Peyer's patch (tissue), 4 donors: Measurements from ENCODE around the gene DDX50. TPM values are rescaled to one million over a fixed set of nuclear protein-coding genes. Genes with fewer than 3 reads are reported as not detected.
"Not testable (repeated sequence)": the region's sequence is repeated elsewhere in the genome, so short reads cannot be mapped to it uniquely, and the experiment has no call there.

Experiments
- DNase-seq, 3 donors: peaks; one replicate each; pipeline ENCODE4 v3.0.0-alpha.2; 2017 to 2019
- H3K27ac ChIP-seq, 4 donors: fragments of 200-600 bp; sonication (generic); one replicate each; pipeline ENCODE4 v1.5.1; 2016 to 2019
- H3K27me3 ChIP-seq, 2 donors: fragments of 200-600 bp; sonication (generic); one replicate each; pipeline ENCODE4 v1.5.1; 2019
- H3K36me3 ChIP-seq, 3 donors: fragments of 200-600 bp; sonication (generic); one replicate each; pipeline ENCODE4 v1.5.1; 2016 to 2019
- H3K4me1 ChIP-seq, 4 donors: fragments of 200-600 bp; sonication (generic); one replicate each; pipeline ENCODE4 v1.5.1; 2016 to 2019
- H3K4me3 ChIP-seq, 4 donors: fragments of 200-600 bp; sonication (generic); 1 replicate in 3 of 4; 2 replicates in 1 of 4; pipeline ENCODE4 v1.5.1; 2016 to 2019; ENCODE audit warnings: mild to moderate bottlenecking in 1 of 4
- H3K9me3 ChIP-seq, 4 donors: fragments of 200-600 bp; sonication (generic); one replicate each; pipeline ENCODE4 v1.5.1; 2016 to 2019; ENCODE audit warnings: mild to moderate bottlenecking in 1 of 4
- POLR2A ChIP-seq, 2 donors: fragments of 450-650 bp; IDR thresholded peaks; one replicate each; pipeline ENCODE4 v1.5.1; 2017; ENCODE audit warnings: antibody characterized with exemption in 2 of 2, mild to moderate bottlenecking in 2 of 2, moderate library complexity in 2 of 2
- total RNA-seq, 4 donors: library from RNA; depleted of rRNA; stranded (reverse); fragments of >200 nt; gene quantifications; one replicate each; pipeline ENCODE4 v1.1.0, GENCODE V29; 2016
- TF ChIP-seq, protein P1 (sequence below), 6 experiments: fragments of 450-650 bp in 4 of 6; fragments of 200-600 bp in 2 of 6; sonication (generic) in 1 of 6; IDR thresholded peaks; one replicate each; pipeline ENCODE4 v1.5.1; 2017 to 2019; ENCODE audit warnings: antibody characterized with exemption in 6 of 6, mild to moderate bottlenecking in 3 of 6, moderate library complexity in 1 of 6

The DDX50 gene, protein sequence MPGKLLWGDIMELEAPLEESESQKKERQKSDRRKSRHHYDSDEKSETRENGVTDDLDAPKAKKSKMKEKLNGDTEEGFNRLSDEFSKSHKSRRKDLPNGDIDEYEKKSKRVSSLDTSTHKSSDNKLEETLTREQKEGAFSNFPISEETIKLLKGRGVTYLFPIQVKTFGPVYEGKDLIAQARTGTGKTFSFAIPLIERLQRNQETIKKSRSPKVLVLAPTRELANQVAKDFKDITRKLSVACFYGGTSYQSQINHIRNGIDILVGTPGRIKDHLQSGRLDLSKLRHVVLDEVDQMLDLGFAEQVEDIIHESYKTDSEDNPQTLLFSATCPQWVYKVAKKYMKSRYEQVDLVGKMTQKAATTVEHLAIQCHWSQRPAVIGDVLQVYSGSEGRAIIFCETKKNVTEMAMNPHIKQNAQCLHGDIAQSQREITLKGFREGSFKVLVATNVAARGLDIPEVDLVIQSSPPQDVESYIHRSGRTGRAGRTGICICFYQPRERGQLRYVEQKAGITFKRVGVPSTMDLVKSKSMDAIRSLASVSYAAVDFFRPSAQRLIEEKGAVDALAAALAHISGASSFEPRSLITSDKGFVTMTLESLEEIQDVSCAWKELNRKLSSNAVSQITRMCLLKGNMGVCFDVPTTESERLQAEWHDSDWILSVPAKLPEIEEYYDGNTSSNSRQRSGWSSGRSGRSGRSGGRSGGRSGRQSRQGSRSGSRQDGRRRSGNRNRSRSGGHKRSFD
- 10 to 100 TPM in 3 of 4 donors, 1 to 10 TPM in 1; 8.2 to 25.6 (median 16.0) TPM for total RNA-seq

DNA sequence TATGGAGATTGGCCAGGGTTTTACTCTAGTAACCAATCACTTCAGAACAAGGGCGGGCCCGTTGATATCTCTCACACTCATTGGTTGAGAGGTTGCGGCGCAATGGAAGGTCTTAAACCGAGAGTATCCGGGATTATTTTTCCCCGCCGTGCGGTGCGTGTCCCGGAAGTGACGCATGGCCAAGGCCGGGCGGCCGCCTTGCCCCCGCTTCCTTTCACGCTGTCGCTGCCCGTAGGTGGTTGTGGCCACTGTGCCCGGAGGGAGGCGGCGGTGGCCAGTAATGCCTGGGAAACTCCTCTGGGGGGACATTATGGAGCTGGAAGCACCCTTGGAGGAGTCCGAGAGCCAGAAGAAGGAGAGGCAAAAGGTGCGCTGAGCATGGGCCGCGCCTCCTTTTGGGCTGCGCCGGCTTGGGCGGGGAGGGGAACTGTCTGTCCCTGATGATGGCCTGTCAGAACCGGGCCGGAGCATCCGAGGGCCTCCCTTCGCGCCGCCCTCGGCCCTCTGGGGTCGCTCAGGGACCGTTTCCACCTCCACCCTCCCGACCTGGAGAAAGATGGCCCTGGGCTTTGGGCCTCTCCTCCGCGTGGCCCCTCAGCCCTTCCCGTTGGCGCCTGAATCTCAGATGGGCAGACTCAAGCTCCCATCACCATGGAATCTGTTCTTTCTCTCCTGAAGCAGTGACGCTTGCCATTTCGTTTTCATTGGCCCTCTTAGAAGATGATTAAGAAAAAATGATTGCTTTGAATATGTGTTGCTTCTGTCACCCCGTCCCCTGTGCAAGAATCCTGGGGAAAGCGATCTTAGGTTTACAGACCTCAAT lies at the start of gene DDX50:
DDX50 (plus strand) TSS at position 211 of the 823 bp plus-strand sequence; CDS start at position 281, 70 bp downstream.
- TF ChIP-seq POLR2A (IDR thresholded peaks at IDR 0.05): peak; percentile 48 to 75
- TF ChIP-seq, protein P1, sequence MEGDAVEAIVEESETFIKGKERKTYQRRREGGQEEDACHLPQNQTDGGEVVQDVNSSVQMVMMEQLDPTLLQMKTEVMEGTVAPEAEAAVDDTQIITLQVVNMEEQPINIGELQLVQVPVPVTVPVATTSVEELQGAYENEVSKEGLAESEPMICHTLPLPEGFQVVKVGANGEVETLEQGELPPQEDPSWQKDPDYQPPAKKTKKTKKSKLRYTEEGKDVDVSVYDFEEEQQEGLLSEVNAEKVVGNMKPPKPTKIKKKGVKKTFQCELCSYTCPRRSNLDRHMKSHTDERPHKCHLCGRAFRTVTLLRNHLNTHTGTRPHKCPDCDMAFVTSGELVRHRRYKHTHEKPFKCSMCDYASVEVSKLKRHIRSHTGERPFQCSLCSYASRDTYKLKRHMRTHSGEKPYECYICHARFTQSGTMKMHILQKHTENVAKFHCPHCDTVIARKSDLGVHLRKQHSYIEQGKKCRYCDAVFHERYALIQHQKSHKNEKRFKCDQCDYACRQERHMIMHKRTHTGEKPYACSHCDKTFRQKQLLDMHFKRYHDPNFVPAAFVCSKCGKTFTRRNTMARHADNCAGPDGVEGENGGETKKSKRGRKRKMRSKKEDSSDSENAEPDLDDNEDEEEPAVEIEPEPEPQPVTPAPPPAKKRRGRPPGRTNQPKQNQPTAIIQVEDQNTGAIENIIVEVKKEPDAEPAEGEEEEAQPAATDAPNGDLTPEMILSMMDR (IDR thresholded peaks at IDR 0.05): peak in 3 of 6 experiments; percentile 29 to 47 (median 43)
- Histone ChIP-seq H3K4me3 (peak within 1 kb of the TSS; percentile 73 to 91 (median 78)), H3K36me3 (no peaks in the 10 kb centered on the region), H3K27me3 (no peaks in the 10 kb centered on the region), H3K4me1 (peaks cover 0 to 18% (median 5%) of the 10 kb centered on the region in 4 donors), H3K9me3 (no peaks in the 10 kb centered on the region), H3K27ac (peak within 1 kb of the TSS; percentile 96 to 99 (median 98))
- peak; percentile 96 to 99 (median 97) for DNase-seq

DNA sequence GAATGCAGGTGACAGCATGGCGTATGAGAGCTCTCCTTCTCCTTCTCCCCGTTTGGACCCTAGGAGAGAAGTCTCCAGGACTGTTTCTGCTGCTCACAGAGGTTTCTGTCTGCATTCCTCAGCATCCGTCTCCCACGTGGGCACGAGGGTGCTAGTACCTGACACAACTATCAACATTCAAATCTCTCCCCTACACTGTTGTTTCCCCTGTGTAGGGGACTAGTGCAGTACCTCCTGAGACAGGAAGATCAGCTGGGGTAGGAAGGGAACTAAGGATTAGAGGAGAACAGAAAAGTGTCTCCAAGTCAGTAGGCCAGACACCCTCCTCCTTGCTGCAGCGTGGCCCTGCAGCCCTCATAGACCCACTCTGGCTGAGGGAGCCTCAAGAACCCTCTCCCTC lies 44.8 kb upstream of the DDX50 start:
- no peaks in the 10 kb centered on the region for H3K36me3 ChIP-seq
- H3K4me3 ChIP-seq: no peak overlapping the region
- TF ChIP-seq, protein P1 (IDR thresholded peaks at IDR 0.05): no peak
- no peak for TF ChIP-seq POLR2A (IDR thresholded peaks at IDR 0.05)
- H3K27ac ChIP-seq: no peak overlapping the region
- H3K27me3 ChIP-seq: no peaks in the 10 kb centered on the region
- peaks cover 0 to 14% (median 3%) of the 10 kb centered on the region in 4 donors for H3K9me3 ChIP-seq
- DNase-seq: no peak
- no peaks in the 10 kb centered on the region for H3K4me1 ChIP-seq

DNA sequence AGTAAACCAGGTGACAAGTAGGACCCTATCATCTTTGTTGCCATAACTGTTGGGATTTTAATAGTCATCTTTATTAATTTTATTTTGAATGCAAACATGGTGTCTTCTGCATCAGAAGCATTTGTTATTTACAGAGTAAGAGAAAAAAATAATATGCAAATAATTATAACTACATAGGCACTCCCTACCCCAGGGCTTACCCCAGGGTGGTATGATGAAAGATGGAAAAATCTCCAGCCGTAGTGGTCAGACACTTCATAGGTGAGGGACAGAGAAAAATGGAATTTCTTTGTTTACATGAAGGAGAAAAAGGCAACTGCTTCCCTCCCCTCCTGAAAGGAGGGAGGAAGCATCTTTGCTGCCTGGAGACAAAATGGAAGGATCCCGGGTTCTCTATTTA lies 44.1 kb upstream of the DDX50 start:
- Histone ChIP-seq H3K27me3 (no peaks in the 10 kb centered on the region), H3K4me3 (no peak overlapping the region), H3K27ac (no peak overlapping the region), H3K9me3 (peaks cover 0 to 20% (median 4%) of the 10 kb centered on the region in 4 donors), H3K36me3 (no peaks in the 10 kb centered on the region), H3K4me1 (no peaks in the 10 kb centered on the region)
- no peak for DNase-seq
- TF ChIP-seq, protein P1 (IDR thresholded peaks at IDR 0.05): no peak
- no peak for TF ChIP-seq POLR2A (IDR thresholded peaks at IDR 0.05)

DNA sequence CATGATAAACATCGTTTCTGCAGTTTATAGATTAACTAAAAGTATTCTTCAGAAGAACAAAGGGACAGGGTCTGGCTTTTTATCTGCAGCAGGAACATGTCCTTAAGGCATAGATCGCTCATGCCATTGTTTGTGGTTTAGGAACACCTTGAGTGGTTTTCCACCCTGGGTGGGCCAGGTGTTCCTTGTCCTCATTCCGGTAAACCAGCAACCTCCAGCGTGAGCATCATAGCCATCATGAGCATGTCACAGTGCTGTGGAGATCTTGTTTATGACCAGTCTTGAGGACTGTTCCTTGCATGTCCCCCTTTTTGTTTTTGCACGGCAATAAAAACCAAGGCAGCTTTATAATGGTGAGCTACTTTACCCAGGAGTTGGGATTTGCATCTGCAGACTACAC lies 39.9 kb upstream of the DDX50 start:
- no peaks in the 10 kb centered on the region for H3K27me3 ChIP-seq
- TF ChIP-seq, protein P1 (IDR thresholded peaks at IDR 0.05): no peak
- no peak for TF ChIP-seq POLR2A (IDR thresholded peaks at IDR 0.05)
- H3K27ac ChIP-seq: no peak overlapping the region
- peaks cover 0 to 20% (median 4%) of the 10 kb centered on the region in 4 donors for H3K9me3 ChIP-seq
- H3K4me1 ChIP-seq: no peaks in the 10 kb centered on the region
- no peak for DNase-seq
- no peak overlapping the region for H3K4me3 ChIP-seq
- no peaks in the 10 kb centered on the region for H3K36me3 ChIP-seq

DNA sequence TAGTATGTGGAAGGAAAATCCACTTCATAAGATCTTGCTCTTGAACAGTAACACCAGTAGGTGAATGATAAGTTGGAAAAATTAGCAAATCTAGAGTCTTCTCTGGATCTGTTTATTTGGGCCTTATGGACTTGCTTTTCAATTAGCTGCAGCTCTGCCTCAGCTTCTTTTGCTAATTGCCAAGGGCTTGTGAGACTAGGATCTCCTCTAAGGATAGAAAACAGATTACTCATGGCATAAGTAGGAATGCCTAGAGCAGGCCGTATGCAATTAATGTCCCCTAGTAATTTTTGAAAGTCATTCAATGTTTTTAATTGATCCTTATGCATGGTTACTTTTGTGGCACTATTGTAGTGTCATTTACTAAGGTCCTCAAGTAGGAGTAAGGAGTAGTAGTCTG lies 36.5 kb upstream of the DDX50 start:
- Histone ChIP-seq H3K36me3 (no peaks in the 10 kb centered on the region), H3K9me3 (peaks cover 0 to 20% (median 4%) of the 10 kb centered on the region in 4 donors), H3K27me3 (no peaks in the 10 kb centered on the region), H3K27ac (no peak overlapping the region), H3K4me3 (no peak overlapping the region), H3K4me1 (peaks cover 0 to 6% (median 0%) of the 10 kb centered on the region in 4 donors)
- TF ChIP-seq, protein P1 (IDR thresholded peaks at IDR 0.05): no peak
- TF ChIP-seq POLR2A (IDR thresholded peaks at IDR 0.05): no peak
- no peak for DNase-seq

DNA sequence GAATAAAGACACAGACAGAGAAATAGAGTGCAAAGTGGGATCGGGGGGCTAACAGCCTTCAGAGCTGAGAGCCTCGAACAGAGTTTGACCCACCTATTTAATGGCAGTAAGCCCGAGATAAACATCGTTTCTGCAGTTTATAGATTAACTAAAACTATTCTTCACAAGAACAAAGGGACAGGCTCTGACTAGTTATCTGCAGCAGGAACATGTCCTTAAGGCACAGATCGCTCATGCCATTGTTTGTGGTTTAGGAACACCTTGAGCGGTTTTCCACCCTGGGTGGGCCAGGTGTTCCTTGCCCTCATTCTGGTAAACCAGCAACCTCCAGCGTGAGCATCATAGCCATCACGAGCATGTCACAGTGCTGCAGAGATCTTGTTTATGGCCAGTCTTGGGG lies 32.9 kb upstream of the DDX50 start:
- not testable (repeated sequence) for H3K27me3 ChIP-seq, H3K27ac ChIP-seq, H3K4me3 ChIP-seq, H3K9me3 ChIP-seq, DNase-seq, H3K36me3 ChIP-seq
- peaks cover 0 to 21% (median 4%) of the 10 kb centered on the region in 4 donors for H3K4me1 ChIP-seq
